ENCODE data around the gene FERMT2. TPM values are rescaled to one million over a fixed set of nuclear protein-coding genes. Genes with fewer than 3 reads are reported as not detected.

Gene FERMT2
- total RNA-seq, 1 donor from 2014 or later = 324 TPM

DNA sequence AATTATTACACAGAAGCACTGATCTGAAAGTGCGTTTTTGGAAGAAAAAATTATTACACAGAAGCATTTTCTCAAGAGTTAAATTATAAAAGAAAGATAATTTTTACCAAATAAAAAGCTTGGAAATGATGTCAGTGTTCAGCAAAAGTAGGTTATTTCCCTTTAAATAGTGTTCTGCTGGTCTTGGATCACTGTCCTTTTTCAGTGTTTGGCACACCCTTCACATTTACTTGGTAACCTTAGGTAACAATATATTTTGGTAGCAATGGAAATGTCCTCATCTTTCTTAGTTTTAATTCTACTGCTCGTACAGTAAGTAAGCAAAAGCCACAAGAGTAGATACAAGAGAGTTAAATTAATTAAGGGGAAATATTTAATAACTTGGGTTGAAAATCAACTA is 40.3 kb downstream of the FERMT2 start:
- Mint-ChIP-seq H3K4me1 (ENCODE audit: low read depth, unreplicated experiment) (peaks cover 34% of the 10 kb centered on the region), H3K27ac (ENCODE audit: unreplicated experiment) (no peak overlapping the region), H3K9me3 (ENCODE audit: unreplicated experiment) (no peaks in the 10 kb centered on the region), H3K27me3 (ENCODE audit: low read depth, unreplicated experiment) (no peaks in the 10 kb centered on the region), H3K36me3 (ENCODE audit: low read depth, unreplicated experiment) (peaks cover 34% of the 10 kb centered on the region), H3K4me3 (ENCODE audit: unreplicated experiment) (no peak overlapping the region)
- DNase-seq (ENCODE audit: low read depth) = no peak
- no peak overlapping the region for H3K4me2 ChIP-seq (ENCODE audit: low read length)
- H3K36me3 ChIP-seq (ENCODE audit: insufficient read depth, low read length) = peaks cover 14% of the 10 kb centered on the region
- no peak overlapping the region for H3K27ac ChIP-seq (ENCODE audit: low read depth, low read length)
- no peaks in the 10 kb centered on the region for H3K27me3 ChIP-seq (ENCODE audit: insufficient read depth, low read length)
- no peak overlapping the region for H2AFZ ChIP-seq (ENCODE audit: low read depth, low read length)
- peaks cover 97% of the 10 kb centered on the region for H3K79me2 ChIP-seq (ENCODE audit: insufficient read depth, low read length)
- no peak overlapping the region for H3K4me3 ChIP-seq (ENCODE audit: insufficient read depth, low read depth, low read length)
- H3K9me3 ChIP-seq (ENCODE audit: insufficient read depth, low read depth, low read length) = no peaks in the 10 kb centered on the region
- no peak for FAIRE-seq
- TF ChIP-seq, protein P1, sequence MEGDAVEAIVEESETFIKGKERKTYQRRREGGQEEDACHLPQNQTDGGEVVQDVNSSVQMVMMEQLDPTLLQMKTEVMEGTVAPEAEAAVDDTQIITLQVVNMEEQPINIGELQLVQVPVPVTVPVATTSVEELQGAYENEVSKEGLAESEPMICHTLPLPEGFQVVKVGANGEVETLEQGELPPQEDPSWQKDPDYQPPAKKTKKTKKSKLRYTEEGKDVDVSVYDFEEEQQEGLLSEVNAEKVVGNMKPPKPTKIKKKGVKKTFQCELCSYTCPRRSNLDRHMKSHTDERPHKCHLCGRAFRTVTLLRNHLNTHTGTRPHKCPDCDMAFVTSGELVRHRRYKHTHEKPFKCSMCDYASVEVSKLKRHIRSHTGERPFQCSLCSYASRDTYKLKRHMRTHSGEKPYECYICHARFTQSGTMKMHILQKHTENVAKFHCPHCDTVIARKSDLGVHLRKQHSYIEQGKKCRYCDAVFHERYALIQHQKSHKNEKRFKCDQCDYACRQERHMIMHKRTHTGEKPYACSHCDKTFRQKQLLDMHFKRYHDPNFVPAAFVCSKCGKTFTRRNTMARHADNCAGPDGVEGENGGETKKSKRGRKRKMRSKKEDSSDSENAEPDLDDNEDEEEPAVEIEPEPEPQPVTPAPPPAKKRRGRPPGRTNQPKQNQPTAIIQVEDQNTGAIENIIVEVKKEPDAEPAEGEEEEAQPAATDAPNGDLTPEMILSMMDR (IDR thresholded peaks at IDR 0.05; ENCODE audit: insufficient read depth, low read depth, low read length) = no peak
- TF ChIP-seq EZH2 (IDR thresholded peaks at IDR 0.05; ENCODE audit: insufficient read depth, low read length) = no peak
- H3K4me1 ChIP-seq (ENCODE audit: insufficient read depth, low read length) = peaks cover 19% of the 10 kb centered on the region
- peaks cover 42% of the 10 kb centered on the region for H4K20me1 ChIP-seq (ENCODE audit: insufficient read depth, low read length)
- H3K9ac ChIP-seq (ENCODE audit: low read length) = no peak overlapping the region

DNA sequence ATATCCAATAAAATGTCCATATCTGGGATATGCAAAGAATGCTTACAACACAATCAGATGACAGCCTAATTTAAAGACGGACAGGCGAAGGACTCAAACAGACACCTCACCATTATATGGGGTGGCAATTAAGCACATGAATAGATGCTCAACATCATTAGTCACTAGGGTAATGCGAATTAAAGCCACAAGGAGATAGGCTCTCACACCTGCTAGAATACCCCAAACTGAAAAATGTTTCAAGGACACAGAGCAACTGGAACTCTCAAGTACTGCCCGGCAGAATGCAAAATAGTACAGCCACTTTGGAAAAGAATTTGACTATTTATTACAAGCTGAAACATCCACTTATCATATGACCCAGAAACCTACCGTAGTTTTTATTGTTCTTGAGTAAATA is 42.9 kb downstream of the FERMT2 start:
- Histone ChIP-seq H4K20me1 (ENCODE audit: insufficient read depth, low read length) (peaks cover 18% of the 10 kb centered on the region), H3K27ac (ENCODE audit: low read depth, low read length) (peak overlapping the region; percentile 92), H3K4me2 (ENCODE audit: low read length) (peak overlapping the region; percentile 76), H3K9ac (ENCODE audit: low read length) (no peak overlapping the region), H3K4me3 (ENCODE audit: insufficient read depth, low read depth, low read length) (no peak overlapping the region), H3K27me3 (ENCODE audit: insufficient read depth, low read length) (no peaks in the 10 kb centered on the region), H3K9me3 (ENCODE audit: insufficient read depth, low read depth, low read length) (no peaks in the 10 kb centered on the region), H3K79me2 (ENCODE audit: insufficient read depth, low read length) (peaks cover 96% of the 10 kb centered on the region), H2AFZ (ENCODE audit: low read depth, low read length) (no peak overlapping the region), H3K4me1 (ENCODE audit: insufficient read depth, low read length) (peaks cover 24% of the 10 kb centered on the region), H3K36me3 (ENCODE audit: insufficient read depth, low read length) (peaks cover 12% of the 10 kb centered on the region)
- Mint-ChIP-seq H3K36me3 (ENCODE audit: low read depth, unreplicated experiment) (peaks cover 29% of the 10 kb centered on the region), H3K4me3 (ENCODE audit: unreplicated experiment) (no peak overlapping the region), H3K27me3 (ENCODE audit: low read depth, unreplicated experiment) (no peaks in the 10 kb centered on the region), H3K9me3 (ENCODE audit: unreplicated experiment) (no peaks in the 10 kb centered on the region), H3K27ac (ENCODE audit: unreplicated experiment) (peak overlapping the region; percentile 0), H3K4me1 (ENCODE audit: low read depth, unreplicated experiment) (peaks cover 46% of the 10 kb centered on the region)
- DNase-seq (ENCODE audit: low read depth) = no peak
- FAIRE-seq = peak; percentile 13
- TF ChIP-seq EZH2 (IDR thresholded peaks at IDR 0.05; ENCODE audit: insufficient read depth, low read length) = no peak
- TF ChIP-seq, protein P1 (IDR thresholded peaks at IDR 0.05; ENCODE audit: insufficient read depth, low read depth, low read length) = no peak

DNA sequence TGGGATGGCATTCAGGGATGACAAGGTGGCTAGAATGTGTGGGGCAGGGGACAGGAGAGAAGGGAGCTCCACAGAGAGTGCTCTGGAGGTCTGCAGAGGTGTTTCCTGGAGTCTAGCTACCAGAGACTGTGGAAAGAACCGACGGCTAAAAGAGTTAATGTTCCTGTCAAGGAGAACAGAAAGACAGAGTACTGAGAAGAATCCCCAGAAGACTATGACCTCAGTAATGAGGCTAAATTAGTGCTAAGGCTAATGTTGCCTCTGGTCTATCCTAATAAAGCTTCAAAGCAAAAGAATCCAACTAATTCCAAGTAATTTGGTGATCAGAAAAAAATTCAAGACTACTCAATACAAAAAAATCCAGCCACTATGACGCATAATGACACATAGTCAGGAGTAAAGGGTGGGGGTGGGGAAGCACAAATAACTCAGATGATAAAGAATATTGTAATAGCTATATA is 44.7 kb downstream of the FERMT2 start:
- Mint-ChIP-seq H3K9me3 (ENCODE audit: unreplicated experiment) (no peaks in the 10 kb centered on the region), H3K27ac (ENCODE audit: unreplicated experiment) (peak overlapping the region; percentile 86), H3K27me3 (ENCODE audit: low read depth, unreplicated experiment) (no peaks in the 10 kb centered on the region), H3K4me3 (ENCODE audit: unreplicated experiment) (peak overlapping the region; percentile 18), H3K4me1 (ENCODE audit: low read depth, unreplicated experiment) (peaks cover 52% of the 10 kb centered on the region), H3K36me3 (ENCODE audit: low read depth, unreplicated experiment) (peaks cover 35% of the 10 kb centered on the region)
- Histone ChIP-seq H3K79me2 (ENCODE audit: insufficient read depth, low read length) (peaks cover 95% of the 10 kb centered on the region), H3K9me3 (ENCODE audit: insufficient read depth, low read depth, low read length) (no peaks in the 10 kb centered on the region), H3K4me1 (ENCODE audit: insufficient read depth, low read length) (peaks cover 29% of the 10 kb centered on the region), H3K36me3 (ENCODE audit: insufficient read depth, low read length) (peaks cover 16% of the 10 kb centered on the region), H3K27me3 (ENCODE audit: insufficient read depth, low read length) (no peaks in the 10 kb centered on the region), H2AFZ (ENCODE audit: low read depth, low read length) (no peak overlapping the region), H4K20me1 (ENCODE audit: insufficient read depth, low read length) (peaks cover 10% of the 10 kb centered on the region), H3K4me2 (ENCODE audit: low read length) (peak overlapping the region; percentile 76), H3K27ac (ENCODE audit: low read depth, low read length) (peak overlapping the region; percentile 92), H3K4me3 (ENCODE audit: insufficient read depth, low read depth, low read length) (peak overlapping the region; percentile 30), H3K9ac (ENCODE audit: low read length) (peak overlapping the region; percentile 75)
- peak; percentile 43 for FAIRE-seq
- TF ChIP-seq EZH2 (IDR thresholded peaks at IDR 0.05; ENCODE audit: insufficient read depth, low read length) = no peak
- TF ChIP-seq, protein P1 (IDR thresholded peaks at IDR 0.05; ENCODE audit: insufficient read depth, low read depth, low read length) = no peak
- DNase-seq (ENCODE audit: low read depth) = peak; percentile 90
